Pancreas (tissue), 10 donors: ENCODE results near the gene EIF5AL1. TPM values are rescaled to one million over a fixed set of nuclear protein-coding genes. Genes with fewer than 3 reads are reported as not detected.

Experiments used
- ATAC-seq, 4 donors: fragments of 200-7000 bp; cut with Tn5 transposase; one replicate each; pipeline versions ENCODE4 v1.8.0 to v1.9.1; 2020; ENCODE audit warnings: mild to moderate bottlenecking in 4 of 4, moderate library complexity in 4 of 4
- DNase-seq, 6 donors: peaks; one replicate each; pipeline ENCODE4 v3.0.0-alpha.2; 2020
- FAIRE-seq: peaks from 2 replicates; lab custom pipeline; 2012; peaks lifted over from hg19 to GRCh38; lab: Jason Lieb, UNC
- H3K27ac ChIP-seq, 4 donors: fragments of 200-600 bp; sonication (generic); 1 replicate in 3 of 4; 2 replicates in 1 of 4; pipeline versions ENCODE4 v1.5.0 to v1.8.0; 2020
- H3K27me3 ChIP-seq, 4 donors: fragments of 200-600 bp; one replicate each; pipeline ENCODE4 v1.8.0; 2021
- H3K36me3 ChIP-seq, 3 donors: fragments of 200-600 bp; sonication (generic) in 1 of 3; one replicate each; pipeline versions ENCODE4 v1.5.0 to v1.8.0; 2020 to 2021
- H3K4me1 ChIP-seq, 3 donors: fragments of 200-600 bp; one replicate each; pipeline ENCODE4 v1.8.0; 2021
- H3K4me3 ChIP-seq, 4 donors: fragments of 200-600 bp; sonication (generic) in 2 of 4; one replicate each; pipeline versions ENCODE4 v1.5.0 to v1.8.0; 2020 to 2021
- H3K9me3 ChIP-seq, 4 donors: fragments of 200-600 bp; one replicate each; pipeline ENCODE4 v1.8.0; 2021
- WGBS, 2 donors: extraction: QIAGEN DNeasy Blood & Tissue Kit; methylation state at CpG; one replicate each; pipeline ENCODE4 v1.1.7; 2013; 5-methylcytosine and 5-hydroxymethylcytosine counted together
- intact Hi-C, 3 donors: fragments of 100-400 bp; cut with DNase I; formaldehyde crosslinking; loops; one replicate each; pipeline versions ENCODE4 v1.11.1 to v1.14.2; 2022
- polyA plus RNA-seq, 2 donors: library from polyadenylated mRNA; stranded (reverse); fragments of 200-250 nt; gene quantifications; one replicate each; pipeline ENCODE4 v1.2.3, GENCODE V29; 2013
- total RNA-seq, 6 donors: library from RNA; stranded (reverse); fragmentation: NEBNext Ultra II Directional in 4 of 6; extraction: Animal tissue kit (Norgen Biotek cat#: 25700) in 4 of 6; gene quantifications; one replicate each; pipeline versions ENCODE4 v1.2.1 to v1.2.4, GENCODE V29; 2021 to 2023
- TF ChIP-seq, protein P1 (sequence below), 4 donors: fragments of 200-600 bp; sonication (generic) in 3 of 4; IDR thresholded peaks; one replicate each; pipeline versions ENCODE4 v1.5.0 to v1.8.0; 2021; ENCODE audit warnings: antibody characterized with exemption in 4 of 4
- donor health status: healthy with polysubstance abuse.
- donor health status: DM: no; HTN: no; CAD: no; lungs with moderate emphysema.
- donor health status: DM: no; HTN: no; CAD: no.
- donor health status: control.
- donor health status: control.
- donor health status: Bipolar disorder and iron deficiency.
- donor health status: DM: yes; HTN: yes; CAD: no.
- donor health status: DM: no; HTN: no; CAD: no.
- donor health status: DM: no; HTN: no; CAD: no.
- donor health status: DM: yes; HTN: yes; CAD: no.

EIF5AL1 gene
- total and polyA plus RNA-seq, 8 donors, result 0.05 to 0.44 (median 0.33) TPM; not detected in 1

- no peak for ATAC-seq
- 82 to 87% methylated on average over 17 of the region's 17 CpGs for WGBS, 2 donors
Observed at GRCh38 chr10:79494871-79495705, 17.2 kb upstream of the EIF5AL1 start.

DNA sequence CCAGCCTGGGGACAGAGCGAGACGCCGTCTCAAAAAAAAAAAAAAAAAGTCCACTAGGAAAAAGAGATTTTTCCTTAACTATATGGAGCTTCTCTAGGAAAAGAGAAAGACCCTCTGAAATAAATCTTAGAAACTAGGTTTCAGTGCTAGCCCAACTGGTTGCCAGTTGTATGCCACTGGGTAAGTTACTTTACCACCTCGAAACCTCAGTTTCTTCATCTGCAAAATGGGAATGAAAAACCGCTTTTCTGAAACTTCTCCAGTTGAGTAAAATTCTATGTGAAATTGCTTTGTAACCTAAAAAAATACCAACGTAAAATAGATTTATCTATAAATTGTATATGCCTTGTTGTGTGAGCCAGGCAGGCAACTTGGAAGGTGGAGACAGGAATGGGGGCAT, 16.5 kb upstream of the EIF5AL1 start:
- Histone ChIP-seq H3K27ac (no peak overlapping the region), H3K36me3 (no peaks in the 10 kb centered on the region), H3K27me3 (no peaks in the 10 kb centered on the region), H3K4me1 (no peaks in the 10 kb centered on the region), H3K9me3 (no peaks in the 10 kb centered on the region), H3K4me3 (no peak overlapping the region)
- TF ChIP-seq, protein P1, sequence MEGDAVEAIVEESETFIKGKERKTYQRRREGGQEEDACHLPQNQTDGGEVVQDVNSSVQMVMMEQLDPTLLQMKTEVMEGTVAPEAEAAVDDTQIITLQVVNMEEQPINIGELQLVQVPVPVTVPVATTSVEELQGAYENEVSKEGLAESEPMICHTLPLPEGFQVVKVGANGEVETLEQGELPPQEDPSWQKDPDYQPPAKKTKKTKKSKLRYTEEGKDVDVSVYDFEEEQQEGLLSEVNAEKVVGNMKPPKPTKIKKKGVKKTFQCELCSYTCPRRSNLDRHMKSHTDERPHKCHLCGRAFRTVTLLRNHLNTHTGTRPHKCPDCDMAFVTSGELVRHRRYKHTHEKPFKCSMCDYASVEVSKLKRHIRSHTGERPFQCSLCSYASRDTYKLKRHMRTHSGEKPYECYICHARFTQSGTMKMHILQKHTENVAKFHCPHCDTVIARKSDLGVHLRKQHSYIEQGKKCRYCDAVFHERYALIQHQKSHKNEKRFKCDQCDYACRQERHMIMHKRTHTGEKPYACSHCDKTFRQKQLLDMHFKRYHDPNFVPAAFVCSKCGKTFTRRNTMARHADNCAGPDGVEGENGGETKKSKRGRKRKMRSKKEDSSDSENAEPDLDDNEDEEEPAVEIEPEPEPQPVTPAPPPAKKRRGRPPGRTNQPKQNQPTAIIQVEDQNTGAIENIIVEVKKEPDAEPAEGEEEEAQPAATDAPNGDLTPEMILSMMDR (IDR thresholded peaks at IDR 0.05), result no peak
- intact Hi-C loops, result no loop called here
- no peak for DNase-seq
- no peak for ATAC-seq
- WGBS, 2 donors, result 76 to 80% methylated on average over 6 of the region's 6 CpGs
- no peak for FAIRE-seq

More at GRCh38 chr10:79494871-79495705, 17.2 kb upstream of the EIF5AL1 start:
- Histone ChIP-seq H3K36me3 (no peaks in the 10 kb centered on the region), H3K27ac (no peak overlapping the region), H3K4me3 (no peak overlapping the region), H3K9me3 (no peaks in the 10 kb centered on the region), H3K27me3 (no peaks in the 10 kb centered on the region), H3K4me1 (no peaks in the 10 kb centered on the region)
- TF ChIP-seq, protein P1 (IDR thresholded peaks at IDR 0.05), result no peak
- DNase-seq, result no peak
- intact Hi-C loops, result no loop called here
- FAIRE-seq, result no peak

- H3K4me1 ChIP-seq, result no peaks in the 10 kb centered on the region
- WGBS, 2 donors, result 41 to 58% methylated on average over 4 of the region's 4 CpGs
- no peaks in the 10 kb centered on the region for H3K27me3 ChIP-seq
- H3K27ac ChIP-seq, result no peak overlapping the region
- FAIRE-seq (no peak), ATAC-seq (no peak), DNase-seq (no peak)
- no peaks in the 10 kb centered on the region for H3K36me3 ChIP-seq
- TF ChIP-seq, protein P1 (IDR thresholded peaks at IDR 0.05), result no peak
- H3K4me3 ChIP-seq, result no peak overlapping the region
- intact Hi-C loops, result no loop called here
- no peaks in the 10 kb centered on the region for H3K9me3 ChIP-seq
Observed at GRCh38 chr10:79496896-79497295, 15.4 kb upstream of the EIF5AL1 start.

DNA sequence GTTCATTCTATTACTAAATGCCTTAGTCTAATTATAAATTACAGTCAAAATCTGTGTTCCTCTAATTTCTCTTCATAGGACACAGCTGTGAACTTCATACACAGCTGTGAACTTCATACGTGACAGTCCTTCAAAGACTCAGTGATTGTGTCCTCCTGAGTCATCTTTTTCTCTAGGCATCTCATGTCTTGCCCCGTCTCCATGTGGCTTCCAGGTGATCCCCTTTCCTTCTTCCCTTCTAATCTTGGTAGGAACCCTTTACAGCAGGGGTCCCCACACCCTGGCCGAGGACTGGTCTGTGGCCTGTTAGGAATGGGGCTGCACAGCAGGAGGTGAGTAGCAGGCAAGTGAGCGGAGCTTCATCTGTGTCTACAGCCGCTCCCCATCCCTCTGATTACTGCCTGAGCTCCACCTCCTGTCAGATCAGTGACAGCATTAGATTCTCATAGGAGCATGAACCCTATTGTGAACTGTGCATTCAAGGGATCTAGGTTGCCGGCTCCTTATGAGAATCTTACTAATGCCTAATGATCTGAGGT, 14.0 kb upstream of the EIF5AL1 start:
- Histone ChIP-seq H3K9me3 (no peaks in the 10 kb centered on the region), H3K27ac (no peak overlapping the region), H3K4me1 (no peaks in the 10 kb centered on the region), H3K4me3 (no peak overlapping the region), H3K27me3 (no peaks in the 10 kb centered on the region), H3K36me3 (no peaks in the 10 kb centered on the region)
- 83 to 90% methylated on average over 6 of the region's 6 CpGs for WGBS, 2 donors
- no peak for ATAC-seq
- DNase-seq, result no peak
- TF ChIP-seq, protein P1 (IDR thresholded peaks at IDR 0.05), result no peak
- FAIRE-seq, result no peak
- intact Hi-C loops, result no loop called here
